K562 (cell line): ENCODE data around the gene TMPRSS9.

Source experiments
- CHD1 ChIP-seq: fragments of 200-600 bp; sonication (generic); IDR thresholded peaks from one replicate; pipeline ENCODE4 v1.6.1; 2012; ENCODE audit warnings: mild to moderate bottlenecking, moderate library complexity, low read length, inconsistent platforms
- EZH2 ChIP-seq: IDR thresholded peaks from 2 replicates; pipeline ENCODE4 v1.6.1; 2012; ENCODE audit warnings: low read depth, mild to moderate bottlenecking, inconsistent platforms, low read length, borderline replicate concordance
- MIER1 ChIP-seq: fragments of 450-650 bp; IDR thresholded peaks from 2 replicates; pipeline ENCODE4 v1.6.1; 2016; ENCODE audit warnings: antibody characterized with exemption, mild to moderate bottlenecking, low read depth
- ZBTB7A ChIP-seq: IDR thresholded peaks from 2 replicates; pipeline ENCODE4 v1.6.1; 2011; ENCODE audit warnings: low read depth, mild to moderate bottlenecking, low read length, moderate library complexity, borderline replicate concordance; ENCODE audit not compliant: control insufficient read depth
- ZEB2 ChIP-seq: fragments of 450-650 bp; IDR thresholded peaks from 2 replicates; pipeline ENCODE4 v1.6.1; 2016
- ZKSCAN8 ChIP-seq: fragments of 200-800 bp; sonication (Bioruptor generic); IDR thresholded peaks from 2 replicates; pipeline ENCODE4 v1.6.1; 2016; ENCODE audit warnings: missing genetic modification characterization, missing compliant biosample characterization
- ZNF445 ChIP-seq: fragments of 250-450 bp; sonication (Bioruptor Pico); IDR thresholded peaks from 2 replicates; pipeline ENCODE4 v1.4.0; 2020; ENCODE audit warnings: low read depth, mild to moderate bottlenecking, moderate library complexity
- TF ChIP-seq, protein P1 (sequence below), 3 experiments: IDR thresholded peaks in 2 of 3; conservative IDR thresholded peaks in 1 of 3; 2 replicates each; pipeline ENCODE4 v1.5.1; 2011 to 2012; ENCODE audit warnings: low read length in 3 of 3, mild to moderate bottlenecking in 3 of 3, control low read depth in 2 of 3, improper control_type of control experiment in 1 of 3, inconsistent platforms in 1 of 3, low read depth in 1 of 3, mixed read lengths in 1 of 3, moderate library complexity in 1 of 3; ENCODE audit not compliant: insufficient read depth in 2 of 3

DNA sequence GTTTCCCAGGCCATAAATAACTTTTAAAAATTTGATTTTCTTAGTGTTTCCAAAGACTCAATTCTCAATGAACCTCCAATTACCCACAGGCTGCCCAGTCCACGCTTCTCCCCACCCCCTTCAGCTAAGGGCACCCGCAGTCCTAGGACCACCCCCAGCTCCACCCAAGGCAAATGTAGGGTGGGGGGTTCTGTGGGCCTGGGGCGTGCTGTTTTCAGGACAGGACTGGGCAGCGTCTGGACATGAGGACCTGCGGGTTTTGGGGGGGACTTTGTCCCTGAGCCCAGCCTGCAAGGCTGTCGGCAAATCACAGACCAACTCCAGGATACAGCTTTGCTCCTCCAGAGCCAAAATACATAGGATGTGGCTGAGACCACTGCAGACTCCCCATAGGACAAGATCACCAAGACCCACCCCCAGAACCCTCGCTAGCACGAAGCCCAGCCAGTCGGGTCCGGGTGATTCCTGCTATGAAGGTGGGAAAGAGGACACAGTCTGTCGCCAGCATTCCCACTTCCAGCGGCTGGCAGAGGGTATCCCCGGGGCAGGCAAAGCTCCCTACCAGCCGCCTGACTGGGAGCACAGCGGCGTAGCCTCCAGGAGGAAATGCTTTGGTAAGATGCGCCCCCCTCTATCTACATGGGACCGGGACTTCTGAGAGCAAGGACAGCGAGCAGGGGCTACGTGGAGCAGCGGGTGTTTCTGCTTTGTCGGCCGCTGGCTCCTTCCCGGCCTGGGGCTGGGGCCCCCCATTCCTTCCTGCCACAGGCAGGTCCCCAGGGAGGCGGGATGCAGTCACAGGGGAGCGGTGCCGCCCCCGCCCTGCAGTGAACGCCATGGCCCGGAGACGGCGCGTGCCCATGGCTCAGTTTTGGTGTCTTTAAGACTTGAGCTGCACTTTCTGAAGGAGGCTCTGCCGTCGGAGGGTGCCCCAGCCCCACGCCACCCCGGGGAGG, 69.0 kb downstream of the TMPRSS9 start:
- TF ChIP-seq, protein P1, sequence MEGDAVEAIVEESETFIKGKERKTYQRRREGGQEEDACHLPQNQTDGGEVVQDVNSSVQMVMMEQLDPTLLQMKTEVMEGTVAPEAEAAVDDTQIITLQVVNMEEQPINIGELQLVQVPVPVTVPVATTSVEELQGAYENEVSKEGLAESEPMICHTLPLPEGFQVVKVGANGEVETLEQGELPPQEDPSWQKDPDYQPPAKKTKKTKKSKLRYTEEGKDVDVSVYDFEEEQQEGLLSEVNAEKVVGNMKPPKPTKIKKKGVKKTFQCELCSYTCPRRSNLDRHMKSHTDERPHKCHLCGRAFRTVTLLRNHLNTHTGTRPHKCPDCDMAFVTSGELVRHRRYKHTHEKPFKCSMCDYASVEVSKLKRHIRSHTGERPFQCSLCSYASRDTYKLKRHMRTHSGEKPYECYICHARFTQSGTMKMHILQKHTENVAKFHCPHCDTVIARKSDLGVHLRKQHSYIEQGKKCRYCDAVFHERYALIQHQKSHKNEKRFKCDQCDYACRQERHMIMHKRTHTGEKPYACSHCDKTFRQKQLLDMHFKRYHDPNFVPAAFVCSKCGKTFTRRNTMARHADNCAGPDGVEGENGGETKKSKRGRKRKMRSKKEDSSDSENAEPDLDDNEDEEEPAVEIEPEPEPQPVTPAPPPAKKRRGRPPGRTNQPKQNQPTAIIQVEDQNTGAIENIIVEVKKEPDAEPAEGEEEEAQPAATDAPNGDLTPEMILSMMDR (IDR thresholded peaks at IDR 0.05 in 2 of 3, conservative IDR thresholded peaks at IDR 0.05 in 1 of 3; ENCODE audit: insufficient read depth in 2 of 3, low read depth in 1 of 3, low read length in 3 of 3) = no peak
- TF ChIP-seq ZBTB7A = no peak
- no peak for TF ChIP-seq CHD1
- no peak for TF ChIP-seq EZH2
- TF ChIP-seq MIER1 = no peak
- TF ChIP-seq ZKSCAN8 (CRISPR knock-in tag) = no peak
- no peak for TF ChIP-seq ZEB2
- no peak for TF ChIP-seq ZNF445 (CRISPR knock-in tag)
